Neural cell (in vitro differentiated cells): ENCODE results near the gene ITGAE.

ENCODE experiments used
- CTCF ChIP-seq: fragments of 450-650 bp; IDR thresholded peaks from 2 replicates; pipeline ENCODE4 v1.5.1; 2014; ENCODE audit warnings: antibody characterized with exemption, mild to moderate bottlenecking, moderate library complexity; ENCODE audit not compliant: poor library complexity, severe bottlenecking
- EP300 ChIP-seq: fragments of 450-650 bp; conservative IDR thresholded peaks from 2 replicates; pipeline ENCODE4 v1.6.1; 2014; ENCODE audit warnings: antibody characterized with exemption, mild to moderate bottlenecking, moderate library complexity; ENCODE audit not compliant: poor library complexity, severe bottlenecking
- TAF1 ChIP-seq: IDR thresholded peaks from 2 replicates; pipeline ENCODE4 v1.6.1; 2012; ENCODE audit warnings: low read depth

DNA sequence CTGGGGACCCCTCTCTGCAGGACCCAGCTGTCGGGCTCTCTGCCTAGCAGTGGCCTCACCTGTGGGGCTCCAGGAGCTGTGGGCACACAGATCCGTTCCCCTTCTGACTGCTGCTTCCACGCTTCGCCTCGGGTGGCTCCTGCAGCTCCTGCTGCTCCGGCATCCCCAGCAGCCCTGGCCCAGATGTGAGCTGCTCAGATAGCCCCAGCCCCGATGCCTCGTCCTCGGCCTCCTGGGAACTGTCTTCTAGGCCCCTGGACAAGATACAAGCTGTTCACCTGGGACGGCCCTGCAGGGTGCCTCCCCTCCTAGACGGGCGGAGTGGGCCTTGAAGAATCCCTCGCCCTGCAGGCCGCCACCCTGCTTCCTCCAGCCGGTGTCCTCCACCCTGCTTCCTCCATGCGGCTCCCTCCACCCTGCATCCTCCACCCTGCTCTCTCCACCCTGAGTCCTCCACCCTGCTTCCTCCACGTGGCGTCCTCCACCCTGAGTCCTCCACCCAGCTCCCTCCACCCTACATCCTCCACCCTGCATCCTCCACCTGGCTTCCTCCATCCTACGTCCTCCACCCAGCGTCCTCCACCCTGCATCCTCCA is 121.4 kb downstream of the ITGAE start:
- TF ChIP-seq EP300 (no peak), TAF1 (no peak), CTCF (no peak)
